Sigmoid colon (tissue), 4 donors: ENCODE results near the gene CDC7.

ENCODE experiments used
- EP300 ChIP-seq, 4 donors: sonication (generic); formaldehyde crosslinking; IDR thresholded peaks; one replicate each; pipeline ENCODE4 v1.6.1; 2017; ENCODE audit warnings: antibody characterized with exemption in 4 of 4
- POLR2A ChIP-seq, 2 donors: fragments of 450-650 bp; IDR thresholded peaks; one replicate each; pipeline ENCODE4 v1.6.1; 2016; ENCODE audit warnings: antibody characterized with exemption in 2 of 2, mild to moderate bottlenecking in 2 of 2, moderate library complexity in 2 of 2
- POLR2AphosphoS5 ChIP-seq, 4 donors: sonication (generic); formaldehyde crosslinking; IDR thresholded peaks; one replicate each; pipeline ENCODE4 v1.6.1; 2017; ENCODE audit warnings: antibody characterized with exemption in 4 of 4
- TF ChIP-seq, protein P1 (sequence below), 4 experiments: fragments of 450-650 bp in 3 of 4; fragments of 200-600 bp in 1 of 4; IDR thresholded peaks; one replicate each; pipeline ENCODE4 v1.5.1; 2016 to 2019; ENCODE audit warnings: antibody characterized with exemption in 4 of 4, mild to moderate bottlenecking in 3 of 4, moderate library complexity in 2 of 4

DNA sequence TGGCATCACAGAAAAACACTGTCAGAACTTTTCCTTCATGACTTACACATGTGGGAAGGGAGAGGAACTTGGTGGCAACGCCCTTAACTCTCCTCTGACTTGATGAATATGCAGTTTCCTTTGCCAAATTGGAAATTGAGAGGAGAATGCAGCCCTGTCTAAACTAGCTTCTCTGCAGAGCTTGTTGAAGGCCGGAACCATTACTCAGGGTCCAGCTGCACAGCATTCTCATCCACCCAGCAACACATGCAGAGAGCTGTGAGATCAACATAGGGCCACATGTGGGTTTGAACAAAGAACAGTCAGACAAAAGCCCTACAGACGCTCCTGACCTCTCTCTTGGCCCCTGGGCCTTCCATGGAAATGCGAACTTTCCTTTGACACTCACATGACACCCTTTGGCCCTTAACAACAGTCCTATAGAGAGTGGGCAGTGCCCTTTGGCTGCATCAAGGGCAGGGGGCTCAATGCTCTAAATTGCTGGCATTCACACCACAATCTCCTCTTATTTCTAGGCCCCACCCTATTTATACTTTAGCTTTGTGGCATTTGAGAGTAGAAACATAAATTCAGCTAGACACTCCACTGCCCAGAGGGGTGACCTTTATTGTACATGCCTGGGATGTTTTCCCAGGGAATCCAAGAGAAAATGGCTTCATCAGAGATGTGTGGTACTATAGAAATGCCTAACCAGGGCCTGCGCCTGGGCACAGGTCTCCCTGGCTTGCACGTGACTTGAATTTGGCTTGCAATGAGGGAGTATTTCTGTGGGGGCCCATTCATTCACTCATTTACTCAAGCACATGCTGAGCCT is 64.4 kb downstream of the CDC7 start:
- TF ChIP-seq, protein P1, sequence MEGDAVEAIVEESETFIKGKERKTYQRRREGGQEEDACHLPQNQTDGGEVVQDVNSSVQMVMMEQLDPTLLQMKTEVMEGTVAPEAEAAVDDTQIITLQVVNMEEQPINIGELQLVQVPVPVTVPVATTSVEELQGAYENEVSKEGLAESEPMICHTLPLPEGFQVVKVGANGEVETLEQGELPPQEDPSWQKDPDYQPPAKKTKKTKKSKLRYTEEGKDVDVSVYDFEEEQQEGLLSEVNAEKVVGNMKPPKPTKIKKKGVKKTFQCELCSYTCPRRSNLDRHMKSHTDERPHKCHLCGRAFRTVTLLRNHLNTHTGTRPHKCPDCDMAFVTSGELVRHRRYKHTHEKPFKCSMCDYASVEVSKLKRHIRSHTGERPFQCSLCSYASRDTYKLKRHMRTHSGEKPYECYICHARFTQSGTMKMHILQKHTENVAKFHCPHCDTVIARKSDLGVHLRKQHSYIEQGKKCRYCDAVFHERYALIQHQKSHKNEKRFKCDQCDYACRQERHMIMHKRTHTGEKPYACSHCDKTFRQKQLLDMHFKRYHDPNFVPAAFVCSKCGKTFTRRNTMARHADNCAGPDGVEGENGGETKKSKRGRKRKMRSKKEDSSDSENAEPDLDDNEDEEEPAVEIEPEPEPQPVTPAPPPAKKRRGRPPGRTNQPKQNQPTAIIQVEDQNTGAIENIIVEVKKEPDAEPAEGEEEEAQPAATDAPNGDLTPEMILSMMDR (IDR thresholded peaks at IDR 0.05), result no peak
- TF ChIP-seq POLR2A (IDR thresholded peaks at IDR 0.05), result no peak
- TF ChIP-seq POLR2AphosphoS5 (IDR thresholded peaks at IDR 0.05), result peak in 1 of 4 donors; percentile 5
- no peak for TF ChIP-seq EP300 (IDR thresholded peaks at IDR 0.05)
